ENCODE data around the gene NDUFS8.

DNA sequence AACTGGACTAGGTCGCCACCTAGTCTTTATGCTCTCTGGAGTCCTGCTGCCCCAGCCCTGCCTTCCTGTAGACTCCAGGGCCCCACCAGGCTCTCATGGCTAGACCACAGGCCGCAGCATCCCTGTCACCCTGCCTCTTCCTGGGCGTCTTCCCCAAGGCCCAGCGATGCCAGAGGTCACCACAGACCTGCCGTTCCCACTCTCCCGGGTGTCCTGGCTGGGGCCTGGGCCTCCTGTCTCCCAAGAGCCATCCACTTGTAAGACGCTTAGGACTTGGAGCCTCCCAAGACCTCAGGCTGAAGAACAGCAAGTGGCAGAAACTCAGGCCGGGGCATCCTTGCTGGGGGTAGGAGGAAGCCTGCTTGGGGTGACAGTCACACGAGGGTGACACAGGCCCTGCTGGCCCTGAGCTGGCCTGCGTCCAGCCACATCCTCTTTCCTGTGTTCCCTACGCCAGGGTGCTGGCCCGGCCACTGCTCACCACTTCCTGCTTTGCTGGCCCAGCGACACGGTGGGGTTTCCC, 6.3 kb downstream of the NDUFS8 start:
- TF ChIP-seq, protein P1, sequence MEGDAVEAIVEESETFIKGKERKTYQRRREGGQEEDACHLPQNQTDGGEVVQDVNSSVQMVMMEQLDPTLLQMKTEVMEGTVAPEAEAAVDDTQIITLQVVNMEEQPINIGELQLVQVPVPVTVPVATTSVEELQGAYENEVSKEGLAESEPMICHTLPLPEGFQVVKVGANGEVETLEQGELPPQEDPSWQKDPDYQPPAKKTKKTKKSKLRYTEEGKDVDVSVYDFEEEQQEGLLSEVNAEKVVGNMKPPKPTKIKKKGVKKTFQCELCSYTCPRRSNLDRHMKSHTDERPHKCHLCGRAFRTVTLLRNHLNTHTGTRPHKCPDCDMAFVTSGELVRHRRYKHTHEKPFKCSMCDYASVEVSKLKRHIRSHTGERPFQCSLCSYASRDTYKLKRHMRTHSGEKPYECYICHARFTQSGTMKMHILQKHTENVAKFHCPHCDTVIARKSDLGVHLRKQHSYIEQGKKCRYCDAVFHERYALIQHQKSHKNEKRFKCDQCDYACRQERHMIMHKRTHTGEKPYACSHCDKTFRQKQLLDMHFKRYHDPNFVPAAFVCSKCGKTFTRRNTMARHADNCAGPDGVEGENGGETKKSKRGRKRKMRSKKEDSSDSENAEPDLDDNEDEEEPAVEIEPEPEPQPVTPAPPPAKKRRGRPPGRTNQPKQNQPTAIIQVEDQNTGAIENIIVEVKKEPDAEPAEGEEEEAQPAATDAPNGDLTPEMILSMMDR (conservative IDR thresholded peaks at IDR 0.05; ENCODE audit: low read depth, low read length), result no peak
- no peak for TF ChIP-seq EZH2 (IDR thresholded peaks at IDR 0.05; ENCODE audit: low read length, unreplicated experiment)
- no peak for TF ChIP-seq EZH2phosphoT487 (IDR thresholded peaks at IDR 0.05; ENCODE audit: borderline replicate concordance, low read length)

Measured in PC-3 (cell line).